ENCODE data around the gene TNFRSF1A. TPM values are rescaled to one million over a fixed set of nuclear protein-coding genes. Genes with fewer than 3 reads are reported as not detected.

Gene TNFRSF1A
- total RNA-seq, 4 donors from 2014 or later = 196 to 437 (median 306) TPM

GRCh38 chr12:6358881-6359280, 17.0 kb upstream of the TNFRSF1A start:
- no peak for DNase-seq (ENCODE audit: low spot score in 2 of 2)
- WGBS, 2 donors = 36 to 52% methylated on average over 1 of the region's 1 CpG
- TF ChIP-seq CTCF (IDR thresholded peaks at IDR 0.05) (no peak), POLR2A (IDR thresholded peaks at IDR 0.05) (no peak), EP300 (IDR thresholded peaks at IDR 0.05) (no peak)
- Histone ChIP-seq H3K9me3 (no peaks in the 10 kb centered on the region), H3K36me3 (no peaks in the 10 kb centered on the region), H3K27ac (no peak overlapping the region), H3K27me3 (no peaks in the 10 kb centered on the region), H3K4me3 (no peak overlapping the region), H3K4me1 (peaks cover 0 to 28% (median 8%) of the 10 kb centered on the region in 4 donors)

GRCh38 chr12:6356374-6356820, 14.5 kb upstream of the TNFRSF1A start:
- no peak for DNase-seq (ENCODE audit: low spot score in 2 of 2)
- Histone ChIP-seq H3K27me3 (no peaks in the 10 kb centered on the region), H3K27ac (no peak overlapping the region), H3K4me1 (peaks cover 0 to 14% (median 3%) of the 10 kb centered on the region in 4 donors), H3K9me3 (no peaks in the 10 kb centered on the region), H3K4me3 (no peak overlapping the region), H3K36me3 (no peaks in the 10 kb centered on the region)
- TF ChIP-seq CTCF (IDR thresholded peaks at IDR 0.05) = no peak
- no peak for TF ChIP-seq POLR2A (IDR thresholded peaks at IDR 0.05)
- TF ChIP-seq EP300 (IDR thresholded peaks at IDR 0.05) = no peak
- WGBS, 2 donors = 78% methylated on average over 5 of the region's 5 CpGs

- WGBS, 2 donors = 71 to 87% methylated on average over 8 of the region's 8 CpGs
- no peak for DNase-seq (ENCODE audit: low spot score in 2 of 2)
- H3K4me3 ChIP-seq = no peak overlapping the region
- H3K27me3 ChIP-seq = no peaks in the 10 kb centered on the region
- H3K9me3 ChIP-seq = no peaks in the 10 kb centered on the region
- TF ChIP-seq EP300 (IDR thresholded peaks at IDR 0.05) (no peak), CTCF (IDR thresholded peaks at IDR 0.05) (no peak), POLR2A (IDR thresholded peaks at IDR 0.05) (no peak)
- H3K4me1 ChIP-seq = peaks cover 0 to 9% (median 0%) of the 10 kb centered on the region in 4 donors
- no peaks in the 10 kb centered on the region for H3K36me3 ChIP-seq
- H3K27ac ChIP-seq = no peak overlapping the region
Measured at GRCh38 chr12:6355491-6356373, 13.9 kb upstream of the TNFRSF1A start.

- DNase-seq (ENCODE audit: low spot score in 2 of 2) = no peak
- Histone ChIP-seq H3K27me3 (no peaks in the 10 kb centered on the region), H3K27ac (no peak overlapping the region), H3K4me3 (no peak overlapping the region), H3K4me1 (peaks cover 0 to 9% (median 0%) of the 10 kb centered on the region in 4 donors), H3K36me3 (no peaks in the 10 kb centered on the region), H3K9me3 (no peaks in the 10 kb centered on the region)
- no peak for TF ChIP-seq CTCF (IDR thresholded peaks at IDR 0.05)
- TF ChIP-seq EP300 (IDR thresholded peaks at IDR 0.05) = no peak
- no peak for TF ChIP-seq POLR2A (IDR thresholded peaks at IDR 0.05)
- 91 to 93% methylated on average over 10 of the region's 10 CpGs for WGBS, 2 donors
Measured at GRCh38 chr12:6354495-6355393, 12.9 kb upstream of the TNFRSF1A start.

Data from tibial nerve (tissue), 4 donors.